ENCODE data around the gene BMP7. TPM values are rescaled to one million over a fixed set of nuclear protein-coding genes. Genes with fewer than 3 reads are reported as not detected.

Gene BMP7
- total RNA-seq, 2 donors from 2014 or later = not detected

DNA sequence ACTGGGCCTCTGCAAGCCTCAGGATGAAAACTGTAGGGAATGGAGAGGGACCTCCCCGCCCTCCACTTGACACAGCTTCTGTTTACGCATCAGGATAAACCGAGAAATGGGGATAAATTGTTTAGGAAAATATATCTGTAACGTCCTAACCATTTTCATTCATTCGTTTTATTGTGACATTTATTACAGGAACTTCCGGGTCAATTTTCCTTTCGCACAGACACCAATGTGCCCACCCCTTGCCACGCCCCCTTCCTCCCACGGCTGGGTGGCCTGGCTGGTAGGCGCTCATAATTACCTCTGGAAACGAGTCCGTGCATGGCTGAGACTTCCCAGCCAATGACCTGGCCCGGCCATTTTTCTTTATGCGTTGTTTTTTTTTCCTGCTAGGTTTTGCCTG, 96.1 kb downstream of the BMP7 start:
- Mint-ChIP-seq H3K36me3 (ENCODE audit: low read depth) (no peaks in the 10 kb centered on the region), H3K27ac (no peak overlapping the region), H3K4me3 (no peak overlapping the region), H3K4me1 (no peaks in the 10 kb centered on the region), H3K27me3 (peaks cover 6% of the 10 kb centered on the region), H3K9me3 (no peaks in the 10 kb centered on the region)
- no peak for ATAC-seq (replicated peaks)

DNA sequence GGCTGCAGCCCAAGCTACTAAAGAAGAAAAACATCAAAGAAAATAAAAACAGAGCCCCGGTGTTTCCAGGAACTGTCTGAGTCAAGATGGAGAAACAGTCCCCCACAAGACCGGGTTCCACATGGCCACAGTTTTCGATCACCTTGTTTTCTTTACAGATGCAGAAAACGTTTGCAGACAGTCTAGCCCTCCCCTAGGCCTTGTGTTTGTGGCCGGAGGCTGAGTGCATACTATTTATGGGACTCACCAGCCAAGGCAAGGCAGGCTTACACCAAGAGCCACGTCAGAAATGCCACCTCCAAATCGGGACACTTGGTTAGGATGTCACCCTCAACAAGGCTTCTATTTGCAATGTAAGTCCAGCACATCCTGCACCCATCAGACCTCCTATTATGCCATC, 97.3 kb downstream of the BMP7 start:
- no peak for ATAC-seq (replicated peaks)
- H3K36me3 Mint-ChIP-seq (ENCODE audit: low read depth) = no peaks in the 10 kb centered on the region
- H3K4me1 Mint-ChIP-seq = no peaks in the 10 kb centered on the region
- peaks cover 6% of the 10 kb centered on the region for H3K27me3 Mint-ChIP-seq
- H3K27ac Mint-ChIP-seq = no peak overlapping the region
- H3K4me3 Mint-ChIP-seq = no peak overlapping the region
- H3K9me3 Mint-ChIP-seq = peaks cover under 1% of the 10 kb centered on the region

DNA sequence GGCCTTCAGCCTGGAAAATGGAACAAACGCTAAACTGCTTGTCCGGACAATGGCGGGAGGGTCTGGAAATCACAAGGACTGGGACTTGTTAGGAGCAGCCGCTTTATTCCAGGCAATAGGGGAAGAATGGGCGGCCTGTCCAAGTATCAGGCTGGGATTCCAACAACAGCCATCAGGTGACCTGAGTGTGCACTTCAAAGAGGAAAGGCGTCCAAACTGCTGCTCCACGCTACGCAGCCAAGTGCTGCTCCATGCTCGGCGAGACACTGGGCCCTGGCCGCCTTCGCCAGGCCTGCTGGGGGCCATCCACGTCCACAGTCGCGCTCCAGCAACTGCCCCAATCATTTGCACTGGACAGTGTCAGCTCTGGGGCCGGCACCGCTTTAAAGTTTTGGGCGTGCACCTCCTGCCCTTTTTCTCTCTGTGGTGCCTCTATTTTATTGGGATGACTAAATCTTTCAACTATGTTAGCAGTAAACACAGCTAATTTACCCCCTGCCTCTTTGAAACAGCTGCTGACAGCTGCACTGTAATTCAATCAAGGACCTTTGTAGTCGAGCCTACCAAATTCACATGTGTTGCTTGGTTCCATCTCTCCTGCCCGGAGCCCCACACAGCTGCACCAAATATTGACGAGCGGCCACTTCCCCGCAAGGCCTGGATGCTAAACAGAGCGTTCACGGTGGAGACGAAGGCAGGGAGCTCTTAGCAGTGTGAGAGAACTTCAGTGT, 98.3 kb downstream of the BMP7 start:
- H3K4me3 Mint-ChIP-seq = no peak overlapping the region

DNA sequence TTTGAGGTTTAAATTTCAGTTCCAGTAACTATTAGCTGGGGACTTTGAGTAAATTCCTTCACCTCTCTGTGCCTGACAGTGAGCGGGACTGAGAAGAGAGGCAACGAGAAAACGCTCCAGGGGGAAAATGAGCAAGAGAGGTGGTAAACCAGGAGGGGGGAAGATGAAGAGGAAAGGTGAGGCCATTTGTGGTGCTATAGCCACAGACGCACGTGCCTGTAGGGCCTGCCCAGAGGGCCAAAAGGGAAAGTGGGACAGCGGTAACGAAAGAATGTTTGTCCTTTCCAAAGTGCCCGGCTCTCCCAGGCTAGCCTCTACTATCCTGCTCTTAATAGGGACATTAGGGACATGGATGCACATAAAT, 99.2 kb downstream of the BMP7 start:
- H3K27me3 Mint-ChIP-seq = peaks cover 9% of the 10 kb centered on the region
- H3K4me3 Mint-ChIP-seq = no peak overlapping the region
- ATAC-seq (replicated peaks) = no peak

More for the DNA sequence above, 98.3 kb downstream of the BMP7 start:
- H3K4me1 Mint-ChIP-seq = no peaks in the 10 kb centered on the region
- peaks cover 3% of the 10 kb centered on the region for H3K9me3 Mint-ChIP-seq
- H3K27ac Mint-ChIP-seq = no peak overlapping the region
- no peak for ATAC-seq (replicated peaks)
- no peaks in the 10 kb centered on the region for H3K36me3 Mint-ChIP-seq (ENCODE audit: low read depth)
- H3K27me3 Mint-ChIP-seq = peaks cover 9% of the 10 kb centered on the region

DNA sequence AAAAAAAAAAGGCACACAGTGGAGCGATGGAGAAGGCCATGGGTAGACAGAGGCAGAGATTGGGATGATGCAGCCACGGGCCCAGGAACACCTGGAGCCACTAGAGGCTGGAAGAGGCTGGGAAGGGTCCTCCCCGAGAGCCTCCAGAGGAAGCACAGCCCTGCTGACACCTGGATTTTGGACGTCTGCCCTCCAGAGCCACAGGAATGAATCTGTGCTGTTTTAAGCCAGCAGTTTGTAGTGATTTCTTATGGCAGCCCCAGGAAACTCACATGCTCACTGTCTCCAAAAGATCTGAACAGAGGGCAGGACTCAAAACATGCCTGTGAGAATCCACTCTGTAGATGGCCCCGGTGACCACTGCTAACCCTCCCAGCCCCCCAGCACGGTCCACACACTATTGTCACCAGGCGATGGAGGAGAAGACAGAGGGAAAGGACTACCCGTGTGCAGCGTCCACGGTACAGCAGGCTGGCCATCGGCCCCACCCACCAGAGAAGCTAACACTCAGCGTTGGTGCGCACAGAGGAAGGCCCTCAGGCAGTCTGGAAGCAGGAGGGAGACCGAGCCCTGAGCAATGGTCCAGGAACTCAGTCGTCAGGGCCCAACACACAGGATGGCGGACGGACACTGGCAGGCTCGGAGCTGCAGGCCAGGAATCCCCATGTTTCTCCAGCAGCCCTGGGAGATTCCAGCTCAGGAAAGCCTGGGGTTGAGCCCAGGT, 99.7 kb downstream of the BMP7 start:
- Mint-ChIP-seq H3K4me1 (no peaks in the 10 kb centered on the region), H3K36me3 (ENCODE audit: low read depth) (no peaks in the 10 kb centered on the region), H3K9me3 (peaks cover 3% of the 10 kb centered on the region), H3K27ac (no peak overlapping the region), H3K27me3 (peaks cover 9% of the 10 kb centered on the region), H3K4me3 (no peak overlapping the region)
- ATAC-seq (replicated peaks) = no peak

More for the DNA sequence above, 99.2 kb downstream of the BMP7 start:
- Mint-ChIP-seq H3K4me1 (no peaks in the 10 kb centered on the region), H3K9me3 (peaks cover 3% of the 10 kb centered on the region), H3K27ac (no peak overlapping the region), H3K36me3 (ENCODE audit: low read depth) (no peaks in the 10 kb centered on the region)

DNA sequence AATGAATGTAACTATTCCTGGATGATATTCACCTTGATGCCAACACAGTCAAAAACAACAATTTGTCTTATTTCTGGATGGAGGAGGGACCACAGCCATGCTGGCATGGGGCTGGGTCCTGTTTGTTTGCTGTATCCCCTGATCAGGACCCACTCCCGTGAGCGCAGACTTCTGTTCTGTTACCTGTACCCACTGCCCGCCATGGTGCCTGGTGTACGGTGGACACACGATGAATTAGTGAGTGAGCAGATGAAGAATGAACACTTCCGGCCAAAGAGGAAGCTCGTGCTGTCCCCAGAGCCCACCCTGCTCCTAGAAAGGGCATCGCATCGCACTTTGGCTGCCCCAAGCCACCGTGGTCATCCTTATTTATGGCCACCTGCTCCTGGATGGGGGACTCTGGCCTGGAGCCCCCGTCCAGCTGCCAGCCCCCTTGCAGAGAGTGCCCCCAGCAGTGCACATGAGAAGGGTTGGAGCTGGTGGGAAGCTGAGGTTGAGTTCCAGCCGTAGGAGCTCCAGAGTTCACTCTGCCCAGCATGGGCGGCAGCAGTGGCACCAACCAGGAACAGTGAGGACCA, 100.9 kb downstream of the BMP7 start:
- peaks cover 7% of the 10 kb centered on the region for H3K27me3 Mint-ChIP-seq
- H3K36me3 Mint-ChIP-seq (ENCODE audit: low read depth) = no peaks in the 10 kb centered on the region
- peaks cover 3% of the 10 kb centered on the region for H3K9me3 Mint-ChIP-seq
- no peak overlapping the region for H3K27ac Mint-ChIP-seq
- ATAC-seq (replicated peaks) = no peak
- H3K4me3 Mint-ChIP-seq = no peak overlapping the region
- H3K4me1 Mint-ChIP-seq = no peaks in the 10 kb centered on the region

DNA sequence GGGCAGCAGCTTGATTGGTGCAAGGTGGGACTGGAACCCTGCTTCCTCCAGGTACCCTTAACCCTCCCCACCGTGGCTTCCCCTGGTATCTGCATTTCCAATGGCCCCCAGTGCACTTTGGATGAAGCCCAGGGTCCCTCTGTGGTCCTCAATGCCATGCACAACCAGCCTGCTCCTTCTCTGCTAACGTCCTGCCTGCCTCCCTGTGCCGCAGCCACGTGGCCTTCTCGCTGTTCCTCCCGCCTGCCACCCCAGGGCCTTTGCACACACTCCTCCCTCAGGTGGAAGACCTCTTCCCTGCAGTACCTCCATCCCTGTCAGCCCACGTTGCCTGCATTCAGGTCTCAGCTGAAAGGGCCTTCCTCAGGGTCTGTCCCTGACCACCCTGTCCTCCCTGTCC, 101.6 kb downstream of the BMP7 start:
- ATAC-seq (replicated peaks) = no peak
- Mint-ChIP-seq H3K4me1 (no peaks in the 10 kb centered on the region), H3K27ac (no peak overlapping the region), H3K36me3 (ENCODE audit: low read depth) (no peaks in the 10 kb centered on the region), H3K4me3 (no peak overlapping the region), H3K9me3 (peaks cover 3% of the 10 kb centered on the region), H3K27me3 (peaks cover 7% of the 10 kb centered on the region)

DNA sequence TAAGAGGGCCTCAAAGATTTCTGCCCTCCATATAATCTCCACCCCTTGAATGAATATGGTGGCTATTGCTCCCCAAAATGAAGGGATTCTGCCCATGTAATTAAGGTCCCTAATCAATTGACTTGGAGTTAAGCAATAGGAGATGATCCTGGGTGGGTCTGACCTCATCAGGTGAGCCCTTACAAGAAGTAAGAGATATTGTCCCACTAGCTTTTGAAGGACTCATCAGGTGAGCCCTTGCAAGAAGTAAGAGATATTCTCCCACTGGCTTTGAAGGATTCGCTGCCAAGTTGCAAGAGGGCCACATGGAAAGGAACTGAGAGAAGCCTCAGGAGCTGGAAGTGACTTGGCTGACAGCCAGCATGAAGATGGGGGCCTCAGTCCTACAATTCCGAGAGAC, 103.4 kb downstream of the BMP7 start:
- Mint-ChIP-seq H3K27me3 (peaks cover 7% of the 10 kb centered on the region), H3K9me3 (peaks cover 3% of the 10 kb centered on the region), H3K4me3 (no peak overlapping the region), H3K4me1 (no peaks in the 10 kb centered on the region), H3K36me3 (ENCODE audit: low read depth) (no peaks in the 10 kb centered on the region), H3K27ac (no peak overlapping the region)
- no peak for ATAC-seq (replicated peaks)

DNA sequence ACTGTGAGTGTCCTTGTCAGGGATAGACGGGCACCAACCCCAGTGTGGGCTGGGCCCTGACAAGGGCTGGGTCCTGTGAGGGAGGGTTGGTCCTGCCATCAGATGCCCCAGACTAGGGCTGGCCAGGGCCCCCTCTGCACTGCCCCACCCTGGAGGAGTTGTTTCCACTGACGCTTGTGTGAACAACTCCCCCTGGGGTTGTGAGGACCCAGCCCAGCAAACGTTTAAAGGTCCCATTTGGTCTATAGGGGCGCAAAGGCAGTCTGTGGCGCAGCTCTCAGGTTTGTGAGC, 104.1 kb downstream of the BMP7 start:
- H3K36me3 Mint-ChIP-seq (ENCODE audit: low read depth) = no peaks in the 10 kb centered on the region
- peaks cover 7% of the 10 kb centered on the region for H3K27me3 Mint-ChIP-seq
- no peak for ATAC-seq (replicated peaks)
- H3K27ac Mint-ChIP-seq = no peak overlapping the region
- no peak overlapping the region for H3K4me3 Mint-ChIP-seq
- H3K4me1 Mint-ChIP-seq = no peaks in the 10 kb centered on the region
- H3K9me3 Mint-ChIP-seq = peaks cover 3% of the 10 kb centered on the region

DNA sequence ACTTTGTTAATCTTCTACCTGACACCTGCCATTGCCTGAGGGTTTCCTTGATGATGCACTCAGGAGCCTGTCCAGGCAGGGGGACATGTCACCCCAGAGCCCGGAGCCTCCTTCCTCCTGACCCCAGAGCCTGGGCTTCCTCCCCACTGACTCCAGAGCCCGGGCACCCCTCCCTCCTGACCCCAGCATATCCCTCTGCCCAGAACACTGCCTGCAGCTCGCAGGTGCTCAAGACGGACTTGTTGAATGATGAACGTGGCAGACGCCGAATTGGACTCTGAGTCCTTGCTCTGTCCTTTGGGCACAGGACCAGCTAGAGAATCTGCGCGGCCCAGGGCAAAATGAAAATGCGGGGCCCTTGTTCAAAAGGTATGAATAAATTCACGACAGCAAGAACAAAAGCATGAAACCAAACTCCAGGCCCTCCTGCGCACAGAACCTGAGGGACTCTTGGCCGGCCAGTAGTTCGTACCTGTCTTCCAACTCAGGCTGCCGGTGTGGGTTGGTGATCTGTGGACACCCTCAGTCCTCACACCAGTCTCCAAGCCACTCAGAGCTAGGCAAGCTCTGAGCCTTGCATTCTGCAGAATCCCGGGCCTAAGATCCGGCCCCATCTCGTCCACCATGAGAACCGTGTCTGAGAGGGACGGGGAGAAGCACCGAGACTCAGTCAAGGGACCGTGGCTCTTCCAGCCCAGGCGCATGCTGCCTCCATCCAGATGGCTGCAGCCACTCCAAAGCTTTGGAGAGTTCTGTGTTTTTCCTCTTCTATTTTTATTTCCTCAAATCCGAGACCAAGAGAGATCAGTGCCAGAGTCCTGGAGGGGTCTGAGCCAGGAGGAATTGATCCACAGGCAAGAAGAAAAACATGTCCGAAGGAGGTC, 104.7 kb downstream of the BMP7 start:
- Mint-ChIP-seq H3K36me3 (ENCODE audit: low read depth) (no peaks in the 10 kb centered on the region), H3K4me1 (no peaks in the 10 kb centered on the region), H3K9me3 (peaks cover 3% of the 10 kb centered on the region), H3K4me3 (no peak overlapping the region), H3K27ac (no peak overlapping the region), H3K27me3 (peaks cover 7% of the 10 kb centered on the region)
- no peak for ATAC-seq (replicated peaks)

DNA sequence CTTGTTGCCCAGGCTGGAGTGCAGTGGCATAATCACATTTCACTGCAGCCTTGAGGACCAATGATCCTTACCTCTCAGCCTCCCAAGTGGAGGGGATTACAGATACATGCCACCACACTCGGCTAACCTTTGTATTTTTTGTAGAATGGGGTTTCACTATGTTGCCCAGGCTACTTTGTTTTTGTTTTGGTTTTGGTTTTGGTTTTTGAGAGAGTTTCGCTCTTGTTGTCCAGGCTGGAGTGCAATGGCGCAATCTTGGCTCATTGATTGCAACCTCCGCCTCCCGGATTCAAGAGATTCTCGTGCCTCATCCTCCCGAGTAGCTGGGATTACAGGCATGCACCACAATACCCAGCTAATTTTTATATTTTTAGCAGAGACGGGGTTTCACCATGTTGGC, 105.5 kb downstream of the BMP7 start:
- peaks cover 7% of the 10 kb centered on the region for H3K27me3 Mint-ChIP-seq
- no peak overlapping the region for H3K4me3 Mint-ChIP-seq
- H3K4me1 Mint-ChIP-seq = no peaks in the 10 kb centered on the region
- H3K36me3 Mint-ChIP-seq (ENCODE audit: low read depth) = no peaks in the 10 kb centered on the region
- H3K27ac Mint-ChIP-seq = no peak overlapping the region
- ATAC-seq (replicated peaks) = no peak
- peaks cover 3% of the 10 kb centered on the region for H3K9me3 Mint-ChIP-seq

DNA sequence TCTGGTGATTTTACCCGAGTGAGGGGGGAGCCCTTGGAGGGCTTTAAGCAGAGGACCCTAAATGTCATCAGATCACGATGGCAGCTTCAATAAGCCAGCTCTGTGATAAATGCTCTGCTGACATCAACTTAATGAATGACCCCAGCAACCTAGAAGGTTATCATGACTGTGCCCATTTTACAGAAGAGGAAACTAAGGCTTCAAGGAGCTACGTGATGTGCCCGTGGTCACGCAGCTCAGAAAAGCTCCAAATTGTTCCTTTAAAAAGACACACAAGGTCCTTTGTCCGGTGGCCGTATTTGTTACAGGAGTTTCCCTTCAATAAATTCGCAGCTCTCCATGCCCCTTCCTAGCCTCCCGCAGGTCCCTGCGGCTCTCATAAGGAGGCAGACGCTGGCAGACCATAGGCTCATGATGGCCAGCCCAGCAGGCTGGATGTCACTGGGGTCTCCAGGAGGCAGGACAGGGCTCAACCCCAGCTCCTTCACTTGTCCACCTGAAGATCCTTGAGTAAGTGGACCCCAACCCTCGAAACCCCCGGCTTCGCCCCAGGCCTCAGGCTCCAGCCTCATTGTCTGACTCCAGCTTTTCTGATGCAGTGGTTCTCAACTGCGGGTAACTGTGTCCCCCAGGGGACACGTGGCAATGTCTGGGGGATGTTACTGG, 106.4 kb downstream of the BMP7 start:
- Mint-ChIP-seq H3K4me3 (no peak overlapping the region), H3K27me3 (peaks cover 6% of the 10 kb centered on the region), H3K27ac (no peak overlapping the region), H3K9me3 (peaks cover 3% of the 10 kb centered on the region), H3K36me3 (ENCODE audit: low read depth) (no peaks in the 10 kb centered on the region), H3K4me1 (no peaks in the 10 kb centered on the region)
- no peak for ATAC-seq (replicated peaks)

DNA sequence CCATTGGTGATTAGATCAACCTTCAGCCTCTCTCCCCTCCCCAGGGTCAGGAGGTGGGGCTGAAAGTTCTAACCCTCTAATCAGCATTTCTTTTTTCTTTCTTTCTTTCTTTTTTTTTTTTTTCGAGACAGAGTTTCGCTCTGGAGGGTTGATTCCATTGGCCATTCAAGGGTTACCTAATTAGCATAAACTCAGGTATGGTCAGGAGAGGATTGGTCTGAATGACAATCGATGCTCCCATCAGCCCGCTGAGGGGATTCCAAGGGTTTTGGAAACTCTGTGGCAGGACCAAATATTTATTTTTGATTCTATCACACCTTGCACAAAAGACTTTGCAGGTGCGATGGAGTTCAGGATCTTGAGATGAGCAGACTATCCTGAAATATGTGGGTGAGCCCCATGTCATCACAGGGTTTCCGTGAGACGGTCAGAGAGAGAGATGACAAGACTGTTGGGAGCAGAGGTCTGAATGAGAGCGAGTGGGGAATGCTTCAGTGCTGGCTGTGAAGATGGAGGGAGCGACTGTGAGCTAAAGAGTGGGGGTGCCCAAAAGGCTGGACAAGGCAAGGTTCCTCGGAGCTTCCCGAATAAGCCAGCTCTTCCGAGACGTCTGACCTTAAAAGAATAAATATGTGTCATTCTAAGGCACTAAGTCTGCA, 107.1 kb downstream of the BMP7 start:
- Mint-ChIP-seq H3K27ac (no peak overlapping the region), H3K4me1 (no peaks in the 10 kb centered on the region), H3K9me3 (peaks cover 3% of the 10 kb centered on the region), H3K4me3 (no peak overlapping the region), H3K36me3 (ENCODE audit: low read depth) (no peaks in the 10 kb centered on the region), H3K27me3 (peaks cover 3% of the 10 kb centered on the region)
- no peak for ATAC-seq (replicated peaks)

DNA sequence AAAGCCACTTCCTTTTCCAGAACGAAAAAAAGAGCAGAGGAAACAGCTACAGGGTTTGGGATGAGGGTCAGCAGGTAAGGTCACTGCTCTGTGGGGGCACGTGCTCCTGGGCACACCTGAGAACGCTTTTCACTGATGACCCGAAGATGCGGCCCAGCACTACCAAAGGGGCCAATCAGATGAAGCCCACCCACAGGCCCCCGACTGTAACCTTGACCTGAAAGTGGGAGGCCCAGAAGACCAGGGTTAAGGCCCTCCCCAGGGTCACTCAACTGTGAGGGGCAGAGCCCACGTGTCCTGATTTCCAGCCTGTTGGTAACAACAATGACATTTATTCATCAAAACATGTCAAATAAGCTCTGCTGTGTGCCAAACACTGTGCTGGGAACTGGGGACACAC, 108.0 kb downstream of the BMP7 start:
- Mint-ChIP-seq H3K27me3 (peaks cover under 1% of the 10 kb centered on the region), H3K4me1 (no peaks in the 10 kb centered on the region), H3K27ac (no peak overlapping the region), H3K36me3 (ENCODE audit: low read depth) (no peaks in the 10 kb centered on the region), H3K4me3 (no peak overlapping the region), H3K9me3 (no peaks in the 10 kb centered on the region)
- ATAC-seq (replicated peaks) = no peak
